ENCODE measurements around the gene CHRNE. TPM values are rescaled to one million over a fixed set of nuclear protein-coding genes. Genes with fewer than 3 reads are reported as not detected.
A peak's percentile ranks its signal among the peaks of the same experiment; 100 is the strongest.

CHRNE gene
- total and polyA plus RNA-seq, 2 of the 8 experiments (the other 6 are each of a cell fraction or from before 2014, with no cell fraction given), result 0.15 to 0.33 TPM

DNA sequence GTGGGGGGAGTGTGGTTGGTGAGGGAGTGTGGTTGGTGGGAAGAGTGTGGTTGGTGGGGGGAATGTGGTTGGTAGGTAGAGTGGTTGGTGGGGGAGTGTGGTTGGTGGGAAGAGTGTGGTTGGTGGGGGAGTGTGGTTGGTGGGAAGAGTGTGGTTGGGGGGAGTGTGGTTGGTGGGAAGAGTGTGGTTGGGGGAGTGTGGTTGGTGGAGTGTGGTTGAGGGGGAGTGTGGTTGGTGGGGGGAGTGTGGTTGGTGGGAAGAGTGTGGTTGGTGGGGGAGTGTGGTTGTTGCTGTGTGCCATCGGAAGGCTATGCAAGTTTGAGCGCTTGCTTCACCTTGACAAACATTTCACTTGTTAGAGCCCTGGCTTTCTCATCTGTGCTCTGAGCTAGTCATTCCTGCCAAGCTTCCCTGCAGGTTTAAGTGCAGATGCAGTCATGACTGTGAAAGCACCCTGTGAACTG lies 49.7 kb downstream of the CHRNE start:
- peak overlapping the region; percentile 57 for H3K4ac ChIP-seq (replicated peaks; ENCODE audit: insufficient read length, low read depth, low read length)
- ChIA-PET CTCF (ENCODE audit: partially characterized antibody) (interaction anchor here (0.6 kb wide), 1 partner anchor 106 kb away, joined by 3 read pairs; no protein-coding TSS in a partner anchor), POLR2A (ENCODE audit: partially characterized antibody) (no interaction called here)
- H3K14ac ChIP-seq (ENCODE audit: insufficient read length), result no peak overlapping the region
- H3K4me1 ChIP-seq (replicated peaks in 1 of 4; ENCODE audit: control insufficient read depth in 3 of 4, insufficient read depth in 4 of 4, low read length in 3 of 4), result peaks cover 19 to 44% (median 38%) of the 10 kb centered on the region in 4 experiments
- H2BK20ac ChIP-seq (ENCODE audit: low read length), result no peak overlapping the region
- H3K27me3 ChIP-seq (replicated peaks in 1 of 4; ENCODE audit: control insufficient read depth in 3 of 4, extremely low read depth in 1 of 4, insufficient read depth in 3 of 4, low read length in 3 of 4), result no peaks in the 10 kb centered on the region
- no peak overlapping the region; a peak in 1 of 7 replicates for H3K9ac ChIP-seq (replicated peaks in 1 of 4; ENCODE audit: extremely low read depth in 1 of 4, low read depth in 3 of 4, low read length in 3 of 4)
- H3K9me3 ChIP-seq (ENCODE audit: insufficient read depth in 2 of 2, low read depth in 1 of 2, low read length in 1 of 2), result no peaks in the 10 kb centered on the region
- H2BK12ac ChIP-seq (ENCODE audit: low read depth, low read length), result 0 out of 2 replicates have a peak overlapping the region, but pooled peaks have one; percentile 62
- H3K23ac ChIP-seq (ENCODE audit: insufficient read length), result no peak overlapping the region
- H3K79me2 ChIP-seq (ENCODE audit: control insufficient read depth in 1 of 2, insufficient read depth in 2 of 2, low read length in 2 of 2), result peaks cover 0 to 42% of the 10 kb centered on the region in 2 experiments; a peak in 3 of 4 replicates
- no peak overlapping the region for H4K8ac ChIP-seq (ENCODE audit: extremely low read depth, insufficient read depth, low read length)
- H3K18ac ChIP-seq (ENCODE audit: extremely low read depth, low read length), result no peak overlapping the region
- no peaks in the 10 kb centered on the region for H3K36me3 ChIP-seq (ENCODE audit: control insufficient read depth in 2 of 4, insufficient read depth in 4 of 4, low read length in 3 of 4)
- H3K4me3 ChIP-seq (ENCODE audit: extremely low read depth in 1 of 4, insufficient read depth in 2 of 4, low read depth in 3 of 4, low read length in 4 of 4), result no peak overlapping the region
- peaks cover 7% of the 10 kb centered on the region; the same call in 1 of the 2 replicates for H3K23me2 ChIP-seq (ENCODE audit: low read depth, low read length)
- TF ChIP-seq, protein P1, sequence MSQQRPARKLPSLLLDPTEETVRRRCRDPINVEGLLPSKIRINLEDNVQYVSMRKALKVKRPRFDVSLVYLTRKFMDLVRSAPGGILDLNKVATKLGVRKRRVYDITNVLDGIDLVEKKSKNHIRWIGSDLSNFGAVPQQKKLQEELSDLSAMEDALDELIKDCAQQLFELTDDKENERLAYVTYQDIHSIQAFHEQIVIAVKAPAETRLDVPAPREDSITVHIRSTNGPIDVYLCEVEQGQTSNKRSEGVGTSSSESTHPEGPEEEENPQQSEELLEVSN (IDR thresholded peaks at IDR 0.05), result no peak
- no peak for TF ChIP-seq SUZ12 (IDR thresholded peaks at IDR 0.05; ENCODE audit: low read length)
- no peak for TF ChIP-seq CREB1 (IDR thresholded peaks at IDR 0.05)
- TF ChIP-seq, protein P2, sequence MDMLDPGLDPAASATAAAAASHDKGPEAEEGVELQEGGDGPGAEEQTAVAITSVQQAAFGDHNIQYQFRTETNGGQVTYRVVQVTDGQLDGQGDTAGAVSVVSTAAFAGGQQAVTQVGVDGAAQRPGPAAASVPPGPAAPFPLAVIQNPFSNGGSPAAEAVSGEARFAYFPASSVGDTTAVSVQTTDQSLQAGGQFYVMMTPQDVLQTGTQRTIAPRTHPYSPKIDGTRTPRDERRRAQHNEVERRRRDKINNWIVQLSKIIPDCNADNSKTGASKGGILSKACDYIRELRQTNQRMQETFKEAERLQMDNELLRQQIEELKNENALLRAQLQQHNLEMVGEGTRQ (IDR thresholded peaks at IDR 0.05; ENCODE audit: low read length), result no peak
- no peak for TF ChIP-seq KDM1A (IDR thresholded peaks at IDR 0.05; ENCODE audit: borderline replicate concordance, low read length)
- no peak for TF ChIP-seq SP1 (IDR thresholded peaks at IDR 0.05; ENCODE audit: low read depth, low read length)
- no peak for TF ChIP-seq CBX5 (IDR thresholded peaks at IDR 0.05; ENCODE audit: low read depth, low read length)
- TF ChIP-seq SAP30 (IDR thresholded peaks at IDR 0.05; ENCODE audit: insufficient read depth, insufficient replicate concordance, low read length), result no peak
- TF ChIP-seq JUND (IDR thresholded peaks at IDR 0.05; ENCODE audit: low read length), result no peak
- TF ChIP-seq BRCA1 (IDR thresholded peaks at IDR 0.05; ENCODE audit: low read depth, low read length), result no peak
- TF ChIP-seq EP300 (IDR thresholded peaks at IDR 0.05; ENCODE audit: borderline replicate concordance in 1 of 2, low read depth in 2 of 2, low read length in 2 of 2), result no peak
- no peak overlapping the region for H3K27ac ChIP-seq (ENCODE audit: low read depth, low read length)
- DNase-seq (ENCODE audit: low read depth in 1 of 2, low spot score in 2 of 2) (no peak), FAIRE-seq (no peak)
- no peak overlapping the region for H2BK120ac ChIP-seq (replicated peaks; ENCODE audit: low read depth, low read length)
- H3K4me2 ChIP-seq (ENCODE audit: insufficient read depth in 1 of 2, low read depth in 2 of 2, low read length in 2 of 2), result peak overlapping the region in 1 of 2 experiments; percentile 1; a peak in 1 of 4 replicates
- H2BK5ac ChIP-seq (ENCODE audit: low read depth, low read length), result no peak overlapping the region
- H4K20me1 ChIP-seq (replicated peaks in 1 of 2; ENCODE audit: control insufficient read depth in 1 of 2, insufficient read depth in 2 of 2, low read length in 2 of 2), result peaks cover 0 to 1% of the 10 kb centered on the region in 2 experiments
- WGBS, 2 experiments (ENCODE audit: extremely low coverage in 1 of 2, insufficient coverage in 1 of 2, insufficient read length in 1 of 2, insufficient replicate concordance in 2 of 2, low coverage in 1 of 2, low lambda C conversion rate in 2 of 2, missing lambda C conversion rate in 1 of 2), result 100% methylated on average over 2 of the region's 2 CpGs; no CpG with 5 or more reads in 1 of the 2 experiments
- H4K5ac ChIP-seq (ENCODE audit: insufficient read length, low read depth, low read length), result no peak overlapping the region
- H3K79me1 ChIP-seq (ENCODE audit: low read depth, low read length), result peaks cover 14% of the 10 kb centered on the region
- no peak overlapping the region for H2AK5ac ChIP-seq (ENCODE audit: low read depth, low read length)
- H2AFZ ChIP-seq (ENCODE audit: low read length), result no peak overlapping the region
- H3K56ac ChIP-seq (replicated peaks; ENCODE audit: insufficient read length, low read depth, low read length), result no peak overlapping the region
- 0 out of 2 replicates have a peak overlapping the region, but pooled peaks have one; percentile 0 for H2BK15ac ChIP-seq (ENCODE audit: low read length)
- peak overlapping the region; percentile 60 for H4K91ac ChIP-seq (replicated peaks; ENCODE audit: insufficient read length, low read length)

Data from H1 (cell line).